A549 treated with GW870086 at 1 μM for 4 hours (cell line): ENCODE data around the gene PTGES3. TPM values are rescaled to one million over a fixed set of nuclear protein-coding genes. Genes with fewer than 3 reads are reported as not detected.

Experiments
- total RNA-seq: library from RNA; stranded (reverse); fragments of 200-300 nt; extraction: Qiagen RNA extraction; gene quantifications from 5 replicates; pipeline ENCODE4 v1.2.3, GENCODE V29; 2022; ENCODE audit warnings: low read depth

PTGES3 gene, protein sequence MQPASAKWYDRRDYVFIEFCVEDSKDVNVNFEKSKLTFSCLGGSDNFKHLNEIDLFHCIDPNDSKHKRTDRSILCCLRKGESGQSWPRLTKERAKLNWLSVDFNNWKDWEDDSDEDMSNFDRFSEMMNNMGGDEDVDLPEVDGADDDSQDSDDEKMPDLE
- total RNA-seq, result 359 to 407 TPM (median 380 TPM) in 5 replicates

DNA sequence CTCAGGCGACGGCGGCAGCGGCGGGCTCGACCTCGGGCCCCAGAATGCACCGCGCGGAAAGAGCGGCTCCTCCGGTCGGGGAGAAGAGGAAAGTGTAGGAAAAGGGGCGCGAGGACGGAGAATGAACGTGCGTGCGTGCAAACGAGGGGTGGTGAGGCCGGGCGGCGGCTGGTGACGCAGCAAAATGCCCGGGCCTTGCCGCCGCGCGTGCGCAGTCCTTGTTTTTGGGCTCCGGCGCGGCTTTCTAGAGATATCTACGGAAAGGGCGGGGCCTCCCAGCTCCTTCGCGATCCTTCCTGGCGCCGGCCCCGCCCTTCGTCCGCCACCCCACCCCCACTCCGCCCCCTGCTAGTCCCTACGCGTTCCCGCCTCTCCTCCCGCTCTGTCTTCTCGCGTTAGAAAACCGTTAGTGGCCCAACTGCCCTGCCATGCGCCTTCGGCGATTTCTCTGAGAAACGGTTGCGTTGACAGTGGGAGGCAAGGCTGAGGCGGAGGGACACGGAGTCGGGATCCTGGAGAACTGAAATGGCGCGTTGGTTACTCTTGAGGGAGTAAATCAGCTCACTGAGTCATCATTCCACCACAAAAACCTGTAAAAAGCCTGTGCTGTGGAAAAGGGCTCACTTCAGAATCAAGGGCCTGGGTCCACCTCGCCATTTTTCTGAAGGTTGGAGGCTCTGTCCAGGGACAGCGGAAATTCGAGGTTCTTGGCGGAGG lies at the start of gene PTGES3:
Gene PTGES3, minus strand, starts transcription at position 156 of the 717 bp plus-strand sequence. CDS start 285 bp downstream, outside the sequence.

DNA sequence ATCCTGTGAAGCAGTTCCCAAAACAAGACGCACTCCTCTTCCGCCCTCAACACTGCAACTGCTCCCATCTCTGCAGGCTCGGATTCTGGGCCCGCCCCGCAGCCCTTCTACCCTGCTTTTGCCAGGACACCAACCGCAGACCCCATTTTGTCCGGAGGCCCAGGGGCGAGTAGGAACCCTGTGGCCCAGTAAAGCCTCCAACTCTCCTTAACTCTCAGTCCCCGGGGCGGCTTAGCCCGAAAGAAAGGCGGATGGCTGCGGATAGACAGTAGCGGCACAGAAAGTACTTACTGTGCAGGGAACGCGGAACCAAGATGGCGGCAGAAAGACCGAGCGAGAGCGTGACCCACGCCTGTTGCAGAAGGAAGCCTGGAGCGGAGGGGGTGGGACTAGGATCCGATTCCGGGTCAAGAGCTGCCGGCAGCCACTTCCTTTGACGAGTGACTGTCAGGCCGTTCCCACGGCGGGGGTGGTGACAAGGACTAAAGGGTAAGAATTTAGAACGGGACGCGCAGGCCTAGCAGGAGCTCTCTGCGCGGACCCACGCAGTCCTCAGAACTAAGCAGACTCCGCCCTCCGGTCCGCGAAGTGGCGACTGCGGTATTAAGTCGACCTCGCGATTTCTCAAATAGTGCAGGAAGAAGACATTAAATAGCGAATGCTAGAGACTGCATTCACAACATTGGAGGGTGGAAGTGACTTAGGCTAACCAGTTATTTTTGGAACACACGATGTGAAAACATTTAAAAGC lies 37.1 kb upstream of the PTGES3 start, which contains the start of gene NACA:
Gene NACA, minus strand, starts transcription at position 328 of the 751 bp plus-strand sequence. CDS start 778 bp downstream, outside the sequence.

GRCh38 chr12:56645717-56646446 lies 42.2 kb downstream of the PTGES3 start, which contains the start of gene ATP5F1B:
Gene ATP5F1B (minus strand): TSS chr12:56645984. CDS start chr12:56645963, 21 bp downstream.

DNA sequence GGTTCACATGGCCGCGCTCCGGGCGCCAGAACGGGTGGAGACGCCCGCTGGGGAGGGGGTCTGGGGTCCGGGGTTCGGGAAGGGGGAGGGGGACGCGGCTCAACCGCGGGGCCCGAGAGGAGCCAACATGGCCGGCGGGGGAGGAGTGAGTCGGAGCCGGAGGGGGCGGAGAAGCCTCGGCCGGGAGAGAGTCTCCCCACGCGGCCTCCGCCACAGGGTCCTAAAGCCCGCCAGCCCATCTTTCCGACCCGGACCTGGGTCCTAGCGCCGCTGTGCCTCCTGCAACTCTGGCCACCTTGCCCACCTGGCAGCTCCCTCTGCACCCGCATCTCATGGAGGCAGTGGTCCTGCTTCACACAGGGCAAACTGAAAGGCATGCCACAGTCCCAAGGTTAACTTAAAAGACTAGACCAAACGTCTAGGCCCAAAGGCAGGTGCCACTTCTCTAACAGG lies 57.9 kb downstream of the PTGES3 start, which contains the start of gene BAZ2A:
Gene BAZ2A, minus strand, starts transcription at position 147 of the 453 bp plus-strand sequence. CDS start 12,796 bp downstream, outside the sequence.

Other genes starting within 250 kb of the PTGES3 start
- gene TIMELESS, start 238.9 kb downstream of the PTGES3 start, total RNA-seq, result 32.5 to 39.5 TPM (median 35.5 TPM) in 5 replicates
- gene MIP, start 233.6 kb downstream of the PTGES3 start, total RNA-seq, result 0.14 TPM in 1 of 5 replicates, not detected in the others
- 1.7 to 2.0 TPM (median 1.9 TPM) in 5 replicates for gene SPRYD4, start 219.7 kb downstream of the PTGES3 start, total RNA-seq
- gene GLS2, start 200.1 kb downstream of the PTGES3 start, total RNA-seq, result 0.08 to 0.37 TPM (median 0.31 TPM) in 4 of 5 replicates, not detected in the other
- 8.6 to 11.0 TPM (median 10.8 TPM) in 5 replicates for gene RBMS2, start 166.5 kb downstream of the PTGES3 start, total RNA-seq
- 24.8 to 42.1 TPM (median 41.1 TPM) in 5 replicates for gene BAZ2A, start 58.0 kb downstream of the PTGES3 start, total RNA-seq
- gene ATP5F1B, start 42.3 kb downstream of the PTGES3 start, total RNA-seq, result 823 to 966 TPM (median 921 TPM) in 5 replicates
- gene NACA, start 37.0 kb upstream of the PTGES3 start, total RNA-seq, result 1,533 to 1,898 TPM (median 1,542 TPM) in 5 replicates
- gene PRIM1, start 64.0 kb upstream of the PTGES3 start, total RNA-seq, result 23.8 to 27.4 TPM (median 26.1 TPM) in 5 replicates
- gene HSD17B6, start 75.0 kb upstream of the PTGES3 start, total RNA-seq, result 1.0 to 1.8 TPM (median 1.3 TPM) in 5 replicates
- gene SDR9C7, start 246.1 kb upstream of the PTGES3 start, total RNA-seq, result 0.09 TPM in 1 of 5 replicates, not detected in the others